Stimulated activated CD4-positive, alpha-beta T cell treated with anti-CD3 and anti-CD28 coated beads, TNF-alpha, amount 100 ng/mL, for 1 hour (primary cell): ENCODE measurements around the gene ZNF555.

Experiments used
- DNase-seq, 3 donors: peaks; one replicate each; pipeline ENCODE4 v3.0.0-alpha.2; 2020; ENCODE audit warnings: low read depth in 3 of 3, low spot score in 1 of 3

ZNF555 gene

GRCh38 chr19:2822846-2823245 is 18.4 kb upstream of the ZNF555 start:
- DNase-seq = no peak

- no peak for DNase-seq
Observed at GRCh38 chr19:2823646-2824045, 17.6 kb upstream of the ZNF555 start.

GRCh38 chr19:2824129-2824528 is 17.1 kb upstream of the ZNF555 start:
- no peak for DNase-seq

GRCh38 chr19:2827022-2827421 is 14.3 kb upstream of the ZNF555 start:
- DNase-seq = no peak

GRCh38 chr19:2827840-2828489 is 13.3 kb upstream of the ZNF555 start:
- DNase-seq = no peak

GRCh38 chr19:2834294-2834871 is 6.9 kb upstream of the ZNF555 start:
- no peak for DNase-seq

GRCh38 chr19:2837430-2837829 is 3.8 kb upstream of the ZNF555 start:
- no peak for DNase-seq

- DNase-seq = no peak
Observed at GRCh38 chr19:2841855-2842574, 740 bp downstream of the ZNF555 start.

GRCh38 chr19:2845107-2845506 is 3.8 kb downstream of the ZNF555 start:
- DNase-seq = no peak

- DNase-seq = no peak
Observed at GRCh38 chr19:2846180-2846894, 5.1 kb downstream of the ZNF555 start.

- DNase-seq = no peak
Observed at GRCh38 chr19:2847507-2847906, 6.2 kb downstream of the ZNF555 start.

GRCh38 chr19:2848616-2849015 is 7.3 kb downstream of the ZNF555 start:
- DNase-seq = no peak

GRCh38 chr19:2850256-2850925 is 9.1 kb downstream of the ZNF555 start:
- no peak for DNase-seq

- DNase-seq = no peak
Observed at GRCh38 chr19:2852598-2852997, 11.3 kb downstream of the ZNF555 start.

GRCh38 chr19:2853015-2853606 is 11.8 kb downstream of the ZNF555 start:
- DNase-seq = no peak

- DNase-seq = no peak
Observed at GRCh38 chr19:2854849-2855248, 13.6 kb downstream of the ZNF555 start.

GRCh38 chr19:2856457-2857050 is 15.3 kb downstream of the ZNF555 start:
- DNase-seq = no peak

- no peak for DNase-seq
Observed at GRCh38 chr19:2858864-2859263, 17.6 kb downstream of the ZNF555 start.

- DNase-seq = no peak
Observed at GRCh38 chr19:2863816-2864215, 22.5 kb downstream of the ZNF555 start.

- DNase-seq = no peak
Observed at GRCh38 chr19:2865334-2866100, 24.2 kb downstream of the ZNF555 start.
